ENCODE results near the gene HOOK2.
"Not testable (repeated sequence)": the region's sequence is repeated elsewhere in the genome, so short reads cannot be mapped to it uniquely, and the experiment has no call there.

The HOOK2 gene

DNA sequence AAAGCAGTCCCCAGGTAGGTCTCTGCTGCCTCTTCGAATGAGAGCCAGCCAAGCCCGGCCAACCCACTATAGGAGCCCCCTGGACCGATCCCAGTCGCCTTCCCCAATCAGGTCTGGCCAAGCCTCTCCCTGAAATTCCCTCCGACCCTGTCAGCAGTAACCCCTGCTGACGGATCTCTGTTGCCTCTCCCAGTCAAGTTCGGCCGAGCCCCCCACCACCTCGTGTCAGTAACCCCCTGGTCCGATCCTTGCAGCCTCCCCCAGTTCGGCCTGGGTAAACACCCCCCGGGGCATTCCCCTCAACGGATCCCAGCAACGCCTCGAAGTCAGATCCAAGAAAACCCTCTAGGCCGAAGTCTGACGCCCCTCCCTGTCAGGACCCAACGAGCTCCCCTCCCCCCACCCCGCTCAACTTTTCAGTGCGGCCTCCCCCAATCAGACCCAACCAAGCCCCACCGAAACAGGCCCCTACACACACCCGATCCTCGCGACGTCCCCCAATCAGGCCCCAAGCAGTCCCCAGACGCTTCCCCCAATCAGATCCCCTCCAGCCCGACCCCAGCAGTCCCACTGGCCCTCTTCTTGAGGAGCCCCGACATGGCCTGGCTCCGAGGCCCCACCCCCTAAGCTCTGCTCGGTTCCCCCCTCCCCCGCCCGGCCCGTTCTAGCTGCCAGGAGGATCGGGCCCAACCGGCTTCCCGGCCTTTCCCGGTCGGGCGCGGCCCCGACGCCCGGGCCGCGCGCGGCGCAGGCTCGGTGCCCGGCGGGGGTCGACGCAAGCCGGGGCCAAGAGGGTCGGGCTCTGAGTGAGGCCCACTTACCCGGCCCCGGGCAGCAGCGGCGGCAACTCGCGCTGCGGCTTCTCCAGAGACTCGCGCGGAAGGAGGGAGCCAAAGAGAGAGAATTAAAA lies 53.4 kb downstream of the HOOK2 start:
- DNase-seq (ENCODE audit: low read depth in 3 of 3) = peak in 1 of 3 experiments; percentile 42

GRCh38 chr19:12720851-12721655 lies 54.3 kb downstream of the HOOK2 start:
- DNase-seq (ENCODE audit: low read depth in 3 of 3) = no peak

- no peak for DNase-seq (ENCODE audit: low read depth in 3 of 3)
Observed at GRCh38 chr19:12720296-12720695, 55.1 kb downstream of the HOOK2 start.

- DNase-seq (ENCODE audit: low read depth in 3 of 3) = no peak
Observed at GRCh38 chr19:12715929-12716328, 59.4 kb downstream of the HOOK2 start.

DNA sequence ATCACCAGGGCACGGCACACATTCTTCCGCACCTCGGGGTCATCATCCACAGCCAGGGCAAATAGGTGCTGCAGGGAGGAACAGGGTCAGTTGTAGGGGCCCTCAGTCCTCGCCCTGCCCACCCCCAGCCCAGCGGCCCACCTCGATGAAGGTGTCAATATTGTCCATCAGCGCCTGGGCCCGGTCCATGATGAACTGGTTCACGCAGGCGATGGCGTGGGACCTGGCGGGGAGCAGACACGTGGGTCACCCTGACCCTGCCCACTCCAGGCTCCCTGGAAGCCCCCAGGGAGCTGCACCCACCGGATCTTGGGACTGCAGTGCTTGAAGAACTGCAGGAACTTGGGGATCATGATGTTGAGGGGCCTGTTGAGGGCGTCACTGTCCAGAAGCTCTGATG lies 60.2 kb downstream of the HOOK2 start:
- no peak for DNase-seq (ENCODE audit: low read depth in 3 of 3)

GRCh38 chr19:12713304-12713703 lies 62.0 kb downstream of the HOOK2 start:
- not testable (repeated sequence) for DNase-seq (ENCODE audit: low read depth in 3 of 3)

Measured in stimulated activated CD4-positive, alpha-beta T cell treated with anti-CD3 and anti-CD28 coated beads, TNF-alpha, amount 100 ng/mL, for 24 hours (primary cell).